ENCODE data around the gene OCIAD2.
"Not testable (repeated sequence)": the region's sequence is repeated elsewhere in the genome, so short reads cannot be mapped to it uniquely, and the experiment has no call there.

OCIAD2 gene

GRCh38 chr4:48930654-48931053 lies 24.1 kb upstream of the OCIAD2 start:
- no peak for TF ChIP-seq CTCF (IDR thresholded peaks at IDR 0.05; ENCODE audit: insufficient read depth, low read depth, low read length, missing control alignments)
- no peak overlapping the region for H3K4me3 ChIP-seq (ENCODE audit: low read length)
- DNase-seq (ENCODE audit: low read depth) = no peak

GRCh38 chr4:48924416-48924815 lies 17.8 kb upstream of the OCIAD2 start:
- no peak for DNase-seq (ENCODE audit: low read depth)
- H3K4me3 ChIP-seq (ENCODE audit: low read length) = no peak overlapping the region
- TF ChIP-seq CTCF (IDR thresholded peaks at IDR 0.05; ENCODE audit: insufficient read depth, low read depth, low read length, missing control alignments) = no peak

- H3K4me3 ChIP-seq (ENCODE audit: low read length); DNase-seq (ENCODE audit: low read depth): not testable (repeated sequence)
Observed at GRCh38 chr4:48923065-48923464, 16.5 kb upstream of the OCIAD2 start.

GRCh38 chr4:48914311-48914710 lies 7.7 kb upstream of the OCIAD2 start:
- H3K4me3 ChIP-seq (ENCODE audit: low read length) = no peak overlapping the region
- DNase-seq (ENCODE audit: low read depth) = peak; percentile 46
- TF ChIP-seq CTCF (IDR thresholded peaks at IDR 0.05; ENCODE audit: insufficient read depth, low read depth, low read length, missing control alignments) = no peak

GRCh38 chr4:48913346-48913745 lies 6.8 kb upstream of the OCIAD2 start:
- DNase-seq (ENCODE audit: low read depth) = peak; percentile 95

GRCh38 chr4:48912349-48912748 lies 5.8 kb upstream of the OCIAD2 start:
- TF ChIP-seq CTCF (IDR thresholded peaks at IDR 0.05; ENCODE audit: insufficient read depth, low read depth, low read length, missing control alignments) = no peak
- H3K4me3 ChIP-seq (ENCODE audit: low read length) = no peak overlapping the region
- DNase-seq (ENCODE audit: low read depth) = peak; percentile 42

More at GRCh38 chr4:48913346-48913745, 6.8 kb upstream of the OCIAD2 start:
- H3K4me3 ChIP-seq (ENCODE audit: low read length) = no peak overlapping the region
- TF ChIP-seq CTCF (IDR thresholded peaks at IDR 0.05; ENCODE audit: insufficient read depth, low read depth, low read length, missing control alignments) = no peak

GRCh38 chr4:48910511-48910910 lies 3.9 kb upstream of the OCIAD2 start:
- no peak overlapping the region for H3K4me3 ChIP-seq (ENCODE audit: low read length)
- no peak for TF ChIP-seq CTCF (IDR thresholded peaks at IDR 0.05; ENCODE audit: insufficient read depth, low read depth, low read length, missing control alignments)

GRCh38 chr4:48909697-48910096 lies 3.1 kb upstream of the OCIAD2 start:
- H3K4me3 ChIP-seq (ENCODE audit: low read length) = no peak overlapping the region
- peak; percentile 100 for DNase-seq (ENCODE audit: low read depth)
- TF ChIP-seq CTCF (IDR thresholded peaks at IDR 0.05; ENCODE audit: insufficient read depth, low read depth, low read length, missing control alignments) = no peak

More at GRCh38 chr4:48910511-48910910, 3.9 kb upstream of the OCIAD2 start:
- no peak for DNase-seq (ENCODE audit: low read depth)
